WTC11 (cell line): ENCODE data around the gene TRAPPC10. TPM values are rescaled to one million over a fixed set of nuclear protein-coding genes. Genes with fewer than 3 reads are reported as not detected.

Experiments used
- ATAC-seq: fragments of 200-7000 bp; cut with Tn5 transposase; 2 replicates; pipeline ENCODE4 v1.10.0; 2021; ENCODE audit warnings: mild to moderate bottlenecking, moderate library complexity
- CTCF ChIA-PET: fragments of 300-600 bp; sonication (Branson Sonifier 250); formaldehyde crosslinking; loops from one replicate; lab custom pipeline; 2021; ENCODE audit warnings: antibody characterized with exemption; lab: Charles Lee
- POLR2A ChIA-PET: fragments of 350-600 bp; sonication (Branson Sonifier 250); formaldehyde crosslinking; loops from one replicate; lab custom pipeline; 2021; ENCODE audit warnings: antibody characterized with exemption; lab: Charles Lee
- DNase-seq: peaks from one replicate; pipeline ENCODE4 v3.0.0; 2021; ENCODE audit warnings: low spot score
- H3K27ac Mint-ChIP-seq: 2 replicates; pipeline ENCODE4 v1.8.0; 2021; ENCODE audit warnings: mixed read lengths
- H3K27me3 Mint-ChIP-seq: 2 replicates; pipeline ENCODE4 v1.8.0; 2021; ENCODE audit warnings: low read depth, mild to moderate bottlenecking, moderate library complexity, mixed read lengths
- H3K36me3 Mint-ChIP-seq: 2 replicates; pipeline ENCODE4 v1.8.0; 2021; ENCODE audit warnings: mixed read lengths
- H3K4me1 Mint-ChIP-seq: 2 replicates; pipeline ENCODE4 v1.8.0; 2022; ENCODE audit warnings: mixed read lengths
- H3K4me3 Mint-ChIP-seq: 2 replicates; pipeline ENCODE4 v1.8.0; 2021; ENCODE audit warnings: mild to moderate bottlenecking, moderate library complexity, mixed read lengths
- H3K9me3 Mint-ChIP-seq: 2 replicates; pipeline ENCODE4 v1.8.0; 2021; ENCODE audit warnings: mixed read lengths
- CBFB ChIP-seq: sonication (generic); formaldehyde crosslinking; IDR thresholded peaks from 2 replicates; pipeline ENCODE4 v1.8.1; 2022; ENCODE audit warnings: mild to moderate bottlenecking, low read depth, missing genetic modification reagents
- E2F1 ChIP-seq: sonication (generic); formaldehyde crosslinking; IDR thresholded peaks from 2 replicates; pipeline ENCODE4 v1.8.0; 2022; ENCODE audit warnings: mild to moderate bottlenecking, missing genetic modification reagents
- EMX1 ChIP-seq: fragments of 250-450 bp; sonication (Bioruptor Pico); IDR thresholded peaks from 2 replicates; pipeline ENCODE4 v1.8.0; 2021; ENCODE audit warnings: mild to moderate bottlenecking
- FOXJ3 ChIP-seq: sonication (generic); formaldehyde crosslinking; IDR thresholded peaks from 2 replicates; pipeline ENCODE4 v1.9.0; 2021; ENCODE audit warnings: missing genetic modification reagents, mild to moderate bottlenecking, borderline replicate concordance
- FOXP4 ChIP-seq: sonication (generic); formaldehyde crosslinking; IDR thresholded peaks from 2 replicates; pipeline ENCODE4 v1.8.0; 2022; ENCODE audit warnings: mild to moderate bottlenecking, missing genetic modification reagents
- GABPB1 ChIP-seq: sonication (generic); formaldehyde crosslinking; IDR thresholded peaks from 2 replicates; pipeline ENCODE4 v1.8.1; 2023; ENCODE audit warnings: mild to moderate bottlenecking, missing genetic modification reagents
- GRHL2 ChIP-seq: fragments of 250-450 bp; sonication (Bioruptor Pico); IDR thresholded peaks from 2 replicates; pipeline ENCODE4 v1.8.0; 2022; ENCODE audit warnings: mild to moderate bottlenecking, moderate library complexity; ENCODE audit not compliant: insufficient replicate concordance, severe bottlenecking
- JUN ChIP-seq: sonication (generic); formaldehyde crosslinking; IDR thresholded peaks from 2 replicates; pipeline ENCODE4 v1.8.0; 2023; ENCODE audit warnings: mild to moderate bottlenecking, missing genetic modification reagents
- KAT7 ChIP-seq: sonication (generic); formaldehyde crosslinking; IDR thresholded peaks from 2 replicates; pipeline ENCODE4 v1.8.1; 2023; ENCODE audit warnings: missing genetic modification reagents, mild to moderate bottlenecking, borderline replicate concordance
- NFE2L1 ChIP-seq: sonication (generic); formaldehyde crosslinking; IDR thresholded peaks from 2 replicates; pipeline ENCODE4 v1.8.1; 2023; ENCODE audit warnings: missing genetic modification reagents
- NFYB ChIP-seq: sonication (generic); formaldehyde crosslinking; conservative IDR thresholded peaks from 2 replicates; pipeline ENCODE4 v1.8.0; 2022; ENCODE audit warnings: low read depth, missing genetic modification reagents
- NR2C2 ChIP-seq: sonication (generic); formaldehyde crosslinking; IDR thresholded peaks from 2 replicates; pipeline ENCODE4 v1.8.0; 2022; ENCODE audit warnings: mild to moderate bottlenecking, missing genetic modification reagents
- PREB ChIP-seq: sonication (generic); formaldehyde crosslinking; IDR thresholded peaks from 2 replicates; pipeline ENCODE4 v1.8.1; 2022; ENCODE audit warnings: mild to moderate bottlenecking, missing genetic modification reagents, moderate library complexity, borderline replicate concordance
- USF1 ChIP-seq: sonication (generic); formaldehyde crosslinking; IDR thresholded peaks from 2 replicates; pipeline ENCODE4 v1.8.0; 2022; ENCODE audit warnings: mild to moderate bottlenecking, missing genetic modification reagents
- USF2 ChIP-seq: sonication (generic); formaldehyde crosslinking; IDR thresholded peaks from 2 replicates; pipeline ENCODE4 v1.8.1; 2023; ENCODE audit warnings: mild to moderate bottlenecking, missing genetic modification reagents, moderate library complexity
- ZNF121 ChIP-seq: sonication (generic); formaldehyde crosslinking; IDR thresholded peaks from 2 replicates; pipeline ENCODE4 v1.8.0; 2023; ENCODE audit warnings: missing genetic modification reagents
- ZNF219 ChIP-seq: sonication (generic); formaldehyde crosslinking; IDR thresholded peaks from 2 replicates; pipeline ENCODE4 v1.8.0; 2023; ENCODE audit warnings: missing genetic modification reagents, mild to moderate bottlenecking, borderline replicate concordance
- ZNF281 ChIP-seq: sonication (generic); formaldehyde crosslinking; IDR thresholded peaks from 2 replicates; pipeline ENCODE4 v1.8.0; 2023; ENCODE audit warnings: mild to moderate bottlenecking, missing genetic modification reagents
- ZNF396 ChIP-seq: fragments of 250-450 bp; sonication (Bioruptor Pico); IDR thresholded peaks from 2 replicates; pipeline ENCODE4 v1.8.0; 2021; ENCODE audit warnings: mild to moderate bottlenecking, moderate library complexity, borderline replicate concordance
- ZNF512 ChIP-seq: sonication (generic); formaldehyde crosslinking; IDR thresholded peaks from 2 replicates; pipeline ENCODE4 v1.8.1; 2022; ENCODE audit warnings: missing genetic modification reagents, borderline replicate concordance
- total RNA-seq: library from RNA; stranded (reverse); gene quantifications from 3 replicates; pipeline ENCODE4 v1.2.3, GENCODE V29; 2021

TRAPPC10 gene
- total RNA-seq, 1 experiment from 2014 or later: 34.5 TPM

- H3K27ac Mint-ChIP-seq: peak overlapping the region; percentile 38; the same call in 1 of the 2 replicates
- ChIA-PET CTCF (no interaction called here), POLR2A (no interaction called here)
- H3K4me3 Mint-ChIP-seq: no peak overlapping the region
- ATAC-seq: no peak
- no peaks in the 10 kb centered on the region for H3K9me3 Mint-ChIP-seq
- TF ChIP-seq E2F1 (CRISPR knock-in tag) (no peak), KAT7 (CRISPR knock-in tag) (no peak), ZNF512 (CRISPR knock-in tag) (no peak), NR2C2 (CRISPR knock-in tag) (no peak), GRHL2 (CRISPR knock-in tag) (no peak), NFE2L1 (CRISPR knock-in tag) (no peak), EMX1 (CRISPR knock-in tag) (no peak), ZNF281 (no peak), PREB (CRISPR knock-in tag) (no peak), CBFB (no peak), FOXJ3 (CRISPR knock-in tag) (no peak), USF1 (CRISPR knock-in tag) (no peak), USF2 (no peak), GABPB1 (no peak), ZNF121 (CRISPR knock-in tag) (no peak), NFYB (CRISPR knock-in tag) (no peak), JUN (no peak), FOXP4 (no peak), ZNF219 (CRISPR knock-in tag) (no peak), ZNF396 (no peak)
- TF ChIP-seq, all 79 proteins: peak for 0
- no peaks in the 10 kb centered on the region for H3K27me3 Mint-ChIP-seq
- no peaks in the 10 kb centered on the region for H3K4me1 Mint-ChIP-seq
- DNase-seq: no peak
- peaks cover 6% of the 10 kb centered on the region; the same call in 1 of the 2 replicates for H3K36me3 Mint-ChIP-seq
Observed at GRCh38 chr21:44051462-44051941, 39.4 kb downstream of the TRAPPC10 start.
